Upper lobe of left lung (tissue), 4 donors: Measurements from ENCODE around the gene ZNF628.

Experiments used
- CTCF ChIP-seq, 6 experiments: fragments of 450-650 bp in 4 of 6; fragments of 200-600 bp in 2 of 6; sonication (generic) in 2 of 6; IDR thresholded peaks; one replicate each; pipeline ENCODE4 v1.5.1; 2016 to 2019; ENCODE audit warnings: antibody characterized with exemption in 6 of 6
- POLR2A ChIP-seq, 4 donors: fragments of 450-650 bp; IDR thresholded peaks; one replicate each; pipeline ENCODE4 v1.5.1; 2016 to 2017; ENCODE audit warnings: antibody characterized with exemption in 4 of 4, mild to moderate bottlenecking in 2 of 4
- POLR2AphosphoS5 ChIP-seq, 2 donors: sonication (generic); formaldehyde crosslinking; IDR thresholded peaks; one replicate each; pipeline ENCODE4 v1.5.1; 2017; ENCODE audit warnings: antibody characterized with exemption in 2 of 2

DNA sequence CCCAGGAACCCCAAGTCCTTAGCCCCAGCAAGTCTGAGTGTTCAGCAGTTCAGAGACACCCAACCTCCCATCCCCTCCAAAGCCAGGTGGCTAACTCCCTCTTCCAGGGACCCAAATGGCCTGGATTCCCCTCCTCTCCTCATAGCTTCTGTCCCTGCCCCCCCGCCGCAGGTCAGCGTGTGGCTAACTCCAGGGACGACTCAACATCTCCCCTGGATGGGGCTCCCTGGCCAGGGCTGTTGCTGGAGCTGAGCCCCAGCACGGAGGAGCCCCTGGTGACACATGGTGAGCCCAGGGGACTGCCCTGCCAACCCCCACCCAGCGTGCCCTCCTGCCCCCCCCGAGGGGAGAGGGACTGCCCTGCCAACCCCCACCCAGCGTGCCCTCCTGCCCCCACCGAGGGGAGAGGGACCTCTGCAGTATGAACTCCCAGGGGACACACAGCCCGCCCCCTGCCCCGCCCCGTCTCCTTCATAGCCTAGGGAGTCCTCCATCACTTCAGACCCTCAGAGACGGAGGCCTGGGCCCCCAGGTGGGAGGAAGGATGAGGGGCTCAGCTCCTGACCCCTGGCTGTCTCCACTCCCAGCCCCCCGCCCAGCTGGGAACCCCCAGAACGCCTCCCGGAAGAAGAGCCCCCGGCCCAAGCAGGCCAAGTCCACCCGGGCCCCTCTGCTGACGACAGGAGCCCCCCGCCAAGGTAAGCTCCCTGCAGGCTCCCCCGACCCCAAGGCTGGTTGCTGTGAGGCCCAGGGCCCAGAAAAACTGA is 13.5 kb downstream of the ZNF628 start:
- TF ChIP-seq CTCF (IDR thresholded peaks at IDR 0.05) = no peak
- no peak for TF ChIP-seq POLR2A (IDR thresholded peaks at IDR 0.05)
- TF ChIP-seq POLR2AphosphoS5 (IDR thresholded peaks at IDR 0.05) = no peak
